NK-92 (cell line): ENCODE results near the gene LRRC28.

Source experiments
- DNase-seq: peaks from one replicate; lab custom pipeline; 2025; ENCODE audit not compliant: unreplicated experiment; lab: John Stamatoyannopoulos, UW

LRRC28 gene

DNA sequence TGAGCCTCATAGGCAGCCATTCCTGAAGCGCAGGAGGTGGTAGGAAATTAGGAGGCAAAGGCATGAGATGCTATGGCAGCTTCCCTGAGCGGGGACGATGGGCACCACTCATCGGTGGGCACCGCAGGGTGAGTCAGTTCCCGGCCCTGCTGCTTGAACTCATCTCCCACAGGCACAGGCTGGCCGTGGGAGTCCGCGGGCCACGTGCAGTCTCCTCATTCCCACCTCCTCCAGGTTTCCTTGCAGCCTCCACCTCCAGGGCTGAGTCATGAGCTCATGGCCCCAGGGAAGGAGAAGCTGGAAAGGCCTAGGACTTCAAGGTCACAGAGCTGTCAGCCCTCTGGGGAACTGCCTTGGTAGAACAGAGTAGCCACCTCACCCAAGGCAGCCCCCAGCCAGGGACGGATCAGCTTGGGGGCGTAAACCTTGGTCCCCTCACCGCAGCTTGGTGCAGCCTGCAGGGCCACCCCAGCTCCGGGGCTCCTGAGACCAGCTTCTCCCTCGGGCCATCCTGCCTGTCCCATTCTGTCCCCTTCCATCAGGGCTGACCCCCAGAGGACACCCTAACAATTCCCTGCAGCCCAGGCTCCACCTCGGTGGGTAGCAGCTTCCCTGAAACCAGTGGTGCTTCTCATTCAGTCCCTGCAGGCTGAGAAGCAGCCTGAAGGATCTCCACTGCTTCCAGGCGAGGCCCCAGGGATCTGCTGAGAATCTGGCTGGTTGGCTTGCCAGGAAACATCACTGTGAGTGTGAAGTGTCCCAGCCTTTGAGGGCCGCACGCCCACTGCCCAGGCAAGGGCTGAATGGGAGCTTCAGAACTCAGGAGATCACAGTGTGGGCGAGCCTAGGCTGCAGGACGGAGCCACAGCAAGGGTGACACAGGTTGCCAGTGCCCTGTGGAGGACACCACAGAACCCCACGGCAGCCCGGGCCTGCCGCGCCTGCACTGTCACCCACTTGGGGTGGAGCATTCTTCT, 163.8 kb downstream of the LRRC28 start:
- DNase-seq, result no peak

DNA sequence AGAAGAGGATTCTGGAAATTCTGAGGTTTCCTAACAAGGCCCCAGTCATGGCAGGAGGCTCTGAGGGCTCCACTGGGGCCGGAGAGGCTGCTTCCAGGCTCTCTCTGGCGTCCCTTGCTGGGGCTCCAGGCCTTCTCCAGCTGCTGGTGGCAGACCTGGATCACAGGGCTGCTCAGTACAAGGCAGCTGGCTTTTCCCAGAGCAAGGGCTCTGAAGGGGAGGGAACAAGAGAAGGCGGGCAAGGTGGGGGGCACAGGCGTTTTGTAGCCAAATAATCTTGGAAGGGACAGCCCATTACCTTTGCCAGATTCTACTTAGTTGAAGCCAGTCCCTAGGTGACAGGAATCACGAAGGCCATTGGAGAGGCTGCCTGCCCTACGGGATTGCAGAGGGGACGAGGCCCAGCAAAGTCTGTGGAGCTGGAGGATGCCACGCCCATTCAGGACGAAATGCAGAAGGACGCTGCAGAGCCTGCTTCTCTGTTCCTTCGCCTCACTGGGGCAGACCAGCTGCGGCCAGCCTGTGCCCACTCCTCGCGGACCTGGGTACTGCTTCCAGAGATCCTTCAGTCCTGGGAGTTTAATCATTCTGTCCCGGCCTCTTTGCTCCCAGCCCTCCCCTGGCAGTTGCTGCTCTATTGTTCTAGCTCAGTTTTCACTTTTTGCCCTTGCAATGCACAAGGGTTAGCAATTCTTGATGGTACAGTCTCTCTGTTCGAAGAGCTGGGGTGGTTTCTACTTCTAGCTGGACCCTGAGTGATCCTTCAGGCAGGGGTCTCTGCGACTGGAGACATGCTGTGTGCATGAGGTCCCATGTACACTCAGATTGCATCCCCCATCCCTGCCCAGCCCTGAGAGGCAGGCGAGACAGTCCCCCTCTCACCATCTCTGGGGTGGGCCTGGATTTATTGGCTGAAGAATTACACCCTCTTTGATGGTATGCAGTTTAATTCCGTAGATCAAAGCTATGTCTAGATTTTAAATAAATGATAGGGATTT, 165.2 kb downstream of the LRRC28 start:
- no peak for DNase-seq

DNA sequence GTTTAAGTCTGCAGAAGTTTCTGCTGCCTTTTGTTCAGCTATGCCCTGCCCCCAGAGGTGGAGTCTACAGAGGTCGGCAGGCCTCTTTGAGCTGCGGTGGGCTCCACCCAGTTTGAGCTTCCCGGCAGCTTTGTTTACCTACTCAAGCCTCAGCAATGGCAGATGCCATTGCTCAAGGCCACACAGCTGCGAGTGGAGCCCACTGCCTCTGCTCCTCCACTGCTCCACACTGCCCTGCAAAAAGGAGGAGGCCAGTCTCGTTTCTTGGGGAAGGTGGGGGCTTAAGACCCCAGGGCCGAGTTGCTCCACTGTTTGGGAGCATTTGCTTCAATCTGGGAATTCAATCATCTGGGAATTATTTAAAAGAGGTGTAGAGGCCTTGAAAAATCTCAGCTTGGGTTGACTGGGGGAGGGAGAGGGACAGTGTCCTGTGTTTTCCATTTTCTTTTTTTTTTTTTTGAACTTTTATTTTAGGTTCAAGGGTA, 169.9 kb downstream of the LRRC28 start:
- no peak for DNase-seq

DNA sequence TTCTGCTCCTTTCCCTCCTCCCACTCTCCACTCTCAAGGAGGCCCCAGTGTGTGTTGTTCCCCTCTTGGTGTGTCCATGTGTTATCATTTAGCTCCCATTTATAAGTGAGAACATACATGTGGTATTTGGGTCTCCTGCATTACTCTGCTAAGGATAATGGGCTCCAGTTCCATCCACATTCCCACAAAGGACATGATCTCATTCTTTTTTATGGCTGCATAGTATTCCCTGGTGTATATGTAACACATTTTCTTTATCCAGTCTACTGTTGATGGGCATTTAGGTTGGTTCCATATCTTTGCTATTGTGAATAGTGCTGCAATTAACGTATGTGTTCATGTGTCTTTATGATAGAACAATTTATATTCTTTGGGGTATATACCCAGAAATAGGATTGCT, 170.5 kb downstream of the LRRC28 start:
- no peak for DNase-seq

DNA sequence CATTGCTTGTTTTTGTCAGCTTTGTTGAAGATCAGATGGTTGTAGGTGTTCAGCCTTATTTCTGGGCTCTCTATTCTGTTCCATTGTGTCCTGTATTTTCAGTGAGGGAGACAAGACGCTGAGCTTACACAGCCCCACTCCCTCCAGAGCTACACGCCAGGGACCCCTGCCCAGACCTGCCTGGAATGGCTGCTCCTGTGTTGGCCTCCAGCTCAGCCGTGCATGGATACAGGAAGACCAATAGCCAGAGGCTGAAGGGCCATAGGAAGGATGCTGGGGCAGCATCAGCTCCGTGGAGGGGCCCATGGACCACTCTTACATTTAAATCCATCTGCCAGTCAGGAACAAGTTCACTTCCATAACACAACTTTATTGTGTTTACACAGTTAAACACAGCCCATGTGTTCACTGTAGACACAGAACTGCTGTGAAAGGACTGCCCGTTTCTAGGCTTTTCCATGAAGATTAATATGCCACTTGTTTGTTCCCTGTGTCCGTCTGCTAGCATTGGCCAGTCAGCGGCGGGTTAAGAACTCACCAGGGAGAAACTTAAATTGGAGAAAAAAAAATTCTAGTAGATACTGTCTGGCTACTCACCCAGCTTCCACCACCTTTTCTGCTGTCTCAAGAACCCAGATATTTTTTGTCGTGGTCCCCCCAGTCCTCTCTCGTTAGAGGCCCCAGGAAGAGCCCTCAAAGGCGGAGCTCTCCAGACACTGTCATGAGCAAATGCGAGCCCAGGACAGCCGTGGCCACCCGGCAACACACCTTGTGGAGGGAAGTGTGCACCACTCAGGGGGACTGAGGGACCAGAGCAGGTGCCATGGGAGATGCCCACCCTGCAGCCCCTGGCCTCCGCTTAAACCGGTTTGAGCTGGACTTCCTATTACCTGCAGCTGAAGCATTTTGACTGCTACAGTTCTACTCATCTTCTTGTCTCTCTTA, 172.2 kb downstream of the LRRC28 start:
- no peak for DNase-seq

DNA sequence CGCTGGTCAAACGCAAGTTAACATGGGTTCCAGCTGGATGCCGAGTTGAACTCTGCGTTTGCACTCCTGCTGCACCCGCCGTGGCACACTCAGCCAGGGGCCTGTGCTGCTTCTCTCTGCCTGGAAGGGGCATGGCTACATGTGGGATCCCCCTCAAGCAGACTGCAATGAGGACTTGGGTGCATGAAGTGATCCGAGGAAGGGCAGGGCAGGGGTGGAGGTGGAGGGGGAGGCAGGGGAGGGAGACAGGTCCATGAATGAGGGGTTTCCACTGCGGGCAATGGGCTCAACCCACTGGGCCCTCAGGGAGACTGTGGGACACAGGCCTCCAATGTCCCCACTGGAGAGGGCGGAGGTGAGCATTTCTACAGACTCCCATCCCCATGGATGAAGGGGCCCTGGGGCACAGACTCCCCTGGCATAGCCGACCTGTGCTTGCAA, 172.9 kb downstream of the LRRC28 start:
- no peak for DNase-seq

DNA sequence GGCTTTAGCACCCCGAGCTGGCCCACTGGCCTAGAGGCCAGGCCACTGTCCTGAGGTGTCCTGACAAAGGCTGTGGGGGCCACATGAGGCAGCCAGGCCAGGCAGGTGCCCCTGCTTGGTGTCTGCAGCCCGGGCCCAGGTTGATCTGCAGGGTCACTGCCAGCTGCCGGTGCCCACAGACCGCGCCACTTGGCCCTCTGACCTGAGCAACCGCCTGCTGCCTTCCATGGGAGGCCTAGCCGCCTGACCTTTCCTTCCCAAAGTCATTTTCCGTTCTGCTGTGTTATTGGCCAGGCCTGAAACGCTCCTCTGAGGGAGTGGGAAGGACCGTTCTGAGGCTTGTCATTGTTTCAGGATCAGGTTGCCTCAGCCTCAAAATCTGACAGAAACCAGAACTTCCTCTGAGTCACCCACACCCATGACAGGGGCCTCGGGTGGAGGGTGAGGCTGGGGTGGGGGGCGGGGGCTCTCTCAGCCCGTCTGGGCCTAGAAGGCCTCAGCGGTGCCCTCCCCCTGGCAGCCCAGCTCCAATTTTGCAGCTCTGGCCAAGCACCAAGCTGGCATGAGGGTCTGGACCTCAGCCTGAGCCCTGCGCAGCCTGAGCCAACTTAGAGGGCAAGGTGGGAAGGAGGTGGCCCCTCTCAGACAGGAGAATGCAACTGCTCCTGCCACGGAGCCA, 173.8 kb downstream of the LRRC28 start:
- DNase-seq, result no peak

DNA sequence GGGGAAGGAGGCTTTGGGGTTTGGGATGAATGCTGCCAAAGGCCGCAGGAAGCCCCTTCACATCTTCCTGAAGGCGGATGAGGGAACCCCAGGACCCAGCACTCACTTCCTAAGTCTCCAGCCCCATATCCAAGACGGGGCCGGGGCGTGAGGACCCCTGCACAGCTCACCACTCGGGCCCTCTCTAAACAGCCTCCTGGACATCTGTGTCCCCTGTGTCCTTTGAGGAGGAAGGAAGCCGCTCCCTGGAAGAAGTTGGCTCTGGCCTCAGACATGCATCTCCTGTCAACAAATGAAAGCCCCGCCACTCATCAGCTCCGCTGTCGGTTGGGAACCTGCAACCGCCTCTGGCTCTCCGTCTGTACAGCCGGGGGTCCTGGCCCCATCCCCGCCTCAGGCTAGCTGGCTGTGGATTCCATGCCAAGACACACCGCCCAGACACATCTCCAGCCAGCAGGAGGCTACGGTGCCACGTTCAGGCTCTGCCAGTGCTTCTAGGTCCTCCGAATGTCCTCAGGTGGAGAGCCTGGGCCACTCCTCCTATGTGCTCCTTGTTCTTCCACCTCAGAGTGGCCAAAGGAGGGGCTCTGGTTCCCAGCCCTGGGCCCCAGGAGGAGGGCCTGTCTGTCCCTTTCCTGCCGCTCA, 174.5 kb downstream of the LRRC28 start:
- DNase-seq, result no peak

DNA sequence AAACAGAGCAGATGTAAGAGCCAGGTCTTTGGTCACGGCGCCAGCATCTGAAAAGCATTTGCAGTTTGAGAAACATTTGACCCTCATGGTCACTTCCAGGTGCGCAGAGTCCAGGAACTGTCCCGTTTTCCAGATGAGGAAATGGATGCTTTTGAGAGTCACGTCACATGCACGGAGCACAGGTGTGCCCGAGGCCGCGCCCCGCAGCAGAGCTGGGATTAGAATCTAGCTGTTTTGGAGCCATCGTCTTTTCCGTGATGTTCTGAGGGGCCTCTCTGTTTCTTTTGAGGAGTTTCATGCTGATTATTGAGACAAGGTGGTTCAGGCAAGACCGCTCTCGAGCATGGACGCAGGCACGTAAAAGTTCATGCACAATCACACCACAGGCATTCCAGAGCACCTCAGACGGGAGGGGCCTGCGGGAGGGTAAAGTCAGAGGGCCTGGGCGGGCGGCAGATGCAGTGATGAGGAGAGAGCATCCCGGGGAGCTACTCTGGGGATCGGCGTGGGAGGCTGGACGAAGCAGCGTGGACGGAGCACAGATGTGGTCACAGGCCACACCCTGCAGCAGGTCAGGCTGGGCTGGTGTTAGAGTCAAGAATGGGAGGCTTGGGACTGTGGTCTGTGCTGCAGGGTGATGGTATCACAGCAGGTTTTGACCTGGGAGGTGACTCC, 175.3 kb downstream of the LRRC28 start:
- no peak for DNase-seq

DNA sequence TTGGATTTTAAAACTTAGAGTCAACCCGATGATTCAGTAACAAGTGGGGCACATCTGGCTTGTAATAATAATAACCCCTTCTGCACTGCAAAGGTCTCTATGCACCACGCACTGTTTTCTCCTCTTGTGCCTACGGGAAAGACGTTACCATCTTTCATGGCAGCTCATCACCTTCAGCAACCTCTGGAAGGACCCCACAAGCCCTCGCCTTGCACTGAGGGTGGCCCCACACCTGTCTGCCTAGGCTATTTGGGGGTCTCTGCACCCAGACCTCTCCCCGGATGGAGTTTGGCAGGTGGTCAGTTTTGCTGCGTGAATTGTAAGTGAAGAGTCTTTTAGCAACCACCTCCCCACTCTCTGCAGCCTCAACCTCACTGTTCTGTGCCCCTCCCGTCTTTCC, 175.9 kb downstream of the LRRC28 start:
- DNase-seq, result no peak

DNA sequence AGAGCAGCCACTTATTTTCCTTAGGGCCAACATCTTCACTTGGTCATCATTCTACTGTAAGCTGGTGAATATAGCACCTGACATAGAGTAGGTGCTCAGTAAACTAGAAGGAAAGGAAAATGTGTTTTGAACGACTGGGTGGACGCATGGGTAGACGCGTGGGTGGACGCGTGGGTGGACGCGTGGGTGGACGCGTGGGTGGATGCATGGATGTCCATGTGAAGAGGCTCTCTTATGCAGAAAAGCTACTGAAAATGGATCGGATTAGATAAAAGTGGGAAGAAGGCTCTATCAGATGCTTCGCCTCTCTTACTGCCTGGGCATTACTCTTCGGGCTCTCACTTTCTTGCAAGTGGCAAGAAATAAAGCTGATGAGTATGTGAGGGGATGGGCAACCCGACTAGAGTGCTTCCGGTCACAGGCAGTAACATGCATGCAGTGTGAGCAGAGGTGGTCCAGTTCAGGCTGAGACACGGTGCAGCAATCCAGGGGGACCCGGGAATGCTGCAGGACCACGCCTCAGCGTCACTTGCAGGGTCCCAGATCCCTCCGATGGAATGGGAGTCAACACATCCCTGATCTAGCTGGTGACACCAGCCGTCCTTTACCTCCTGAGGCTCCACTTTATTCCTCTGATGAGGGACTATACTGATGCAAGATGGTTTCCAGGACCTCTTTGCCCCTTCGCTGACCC, 176.5 kb downstream of the LRRC28 start:
- DNase-seq, result no peak

DNA sequence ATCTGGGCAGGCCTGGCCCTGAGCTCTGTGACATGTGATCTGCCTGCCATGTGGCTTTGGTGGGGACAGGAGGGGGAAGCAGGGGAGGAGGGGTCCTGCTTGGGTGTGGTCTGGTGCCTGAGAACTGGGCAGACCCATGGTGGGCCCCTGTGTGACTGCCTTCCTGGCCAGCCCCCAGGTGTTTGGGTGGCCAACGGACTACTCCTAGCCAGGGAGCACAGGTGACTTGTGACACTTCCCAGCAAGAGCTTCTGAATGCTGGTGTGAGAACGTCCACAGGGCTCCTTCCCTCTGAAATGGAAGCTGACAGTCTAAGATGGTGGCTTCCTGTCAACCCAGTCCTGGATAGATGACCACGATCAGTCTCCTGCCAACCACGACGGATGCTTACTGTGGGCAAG, 178.4 kb downstream of the LRRC28 start:
- DNase-seq, result no peak

DNA sequence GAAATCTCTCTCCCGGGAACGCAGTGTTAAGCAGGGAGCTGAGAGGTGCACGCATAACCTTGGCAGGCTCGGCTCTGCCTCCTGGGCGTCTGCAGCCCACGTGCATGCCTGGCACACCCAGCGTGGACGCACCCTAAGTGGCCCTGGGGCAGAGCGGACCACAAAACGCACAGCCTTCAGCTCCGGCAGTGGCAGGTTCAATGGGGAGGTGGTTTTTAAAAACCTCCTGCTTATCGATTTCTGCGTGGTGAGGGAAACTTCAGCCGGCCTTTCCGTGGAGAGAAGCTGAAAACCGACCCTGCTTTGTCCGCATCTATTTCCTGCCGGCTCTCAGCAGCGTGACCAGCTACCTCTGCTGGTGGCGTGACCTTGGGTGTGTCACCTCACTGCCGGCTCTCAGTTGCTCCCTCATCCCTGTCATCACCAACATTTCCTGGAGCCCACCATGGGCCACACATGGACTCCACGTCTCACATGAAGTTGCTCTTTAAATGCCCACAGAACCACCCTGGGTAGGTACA, 179.7 kb downstream of the LRRC28 start:
- no peak for DNase-seq

DNA sequence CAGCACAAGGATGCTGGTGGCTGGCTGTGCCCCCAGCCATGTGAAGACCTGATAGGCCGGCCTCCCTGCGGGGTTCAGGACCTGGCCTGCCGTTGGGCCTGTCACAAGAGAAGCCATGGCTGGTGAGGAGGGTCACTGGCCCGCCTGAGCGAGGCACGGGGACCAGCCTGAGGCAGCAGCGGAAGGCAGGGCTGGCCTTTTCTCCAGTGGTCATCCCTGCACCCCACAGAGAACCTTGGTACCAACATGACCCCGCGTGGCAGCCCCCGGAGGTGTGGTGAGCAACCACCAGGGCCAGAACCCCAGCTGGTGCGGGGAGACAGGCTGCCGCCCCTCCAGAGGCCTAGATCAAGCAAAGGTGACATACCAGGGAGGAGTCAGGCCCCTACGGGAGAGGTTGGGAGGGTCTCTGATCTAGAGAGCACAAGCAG, 180.4 kb downstream of the LRRC28 start:
- no peak for DNase-seq

DNA sequence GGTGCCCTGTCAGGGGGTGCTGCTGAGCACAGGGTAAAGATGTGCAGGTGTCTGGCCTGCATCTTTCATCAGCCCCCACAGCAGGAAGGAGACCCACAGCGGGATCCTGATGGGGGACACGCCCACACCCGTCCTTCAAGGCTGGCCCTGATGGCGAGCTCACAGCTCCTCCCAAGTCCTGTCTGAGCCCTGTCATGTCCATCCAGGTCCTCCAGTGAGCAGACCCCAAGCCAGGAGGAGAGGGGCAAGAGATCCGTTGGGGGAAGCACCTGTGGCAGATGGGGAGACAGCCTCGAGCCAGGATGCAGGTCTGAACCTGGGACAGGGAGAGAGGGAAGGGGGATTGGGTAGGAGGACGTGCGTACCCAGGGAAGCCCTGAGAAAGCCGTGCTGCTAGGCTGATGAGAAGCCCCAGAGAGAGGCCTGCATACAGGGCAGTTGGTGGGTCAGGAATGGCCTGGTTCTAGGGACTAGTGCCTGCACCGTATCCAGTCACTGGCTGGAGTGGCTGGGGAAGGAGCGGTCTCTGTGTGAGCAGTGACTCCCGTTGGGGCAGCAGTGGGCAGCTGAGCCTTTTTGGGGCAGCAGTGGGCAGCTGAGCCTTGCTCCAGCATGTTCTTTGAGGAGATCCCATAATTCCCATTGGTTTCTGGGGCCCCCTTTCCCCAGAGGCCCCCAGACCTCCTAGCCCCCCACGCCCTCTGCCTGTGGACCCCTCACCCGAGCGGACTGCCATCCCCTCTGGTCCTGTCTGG, 181.2 kb downstream of the LRRC28 start:
- DNase-seq, result no peak

DNA sequence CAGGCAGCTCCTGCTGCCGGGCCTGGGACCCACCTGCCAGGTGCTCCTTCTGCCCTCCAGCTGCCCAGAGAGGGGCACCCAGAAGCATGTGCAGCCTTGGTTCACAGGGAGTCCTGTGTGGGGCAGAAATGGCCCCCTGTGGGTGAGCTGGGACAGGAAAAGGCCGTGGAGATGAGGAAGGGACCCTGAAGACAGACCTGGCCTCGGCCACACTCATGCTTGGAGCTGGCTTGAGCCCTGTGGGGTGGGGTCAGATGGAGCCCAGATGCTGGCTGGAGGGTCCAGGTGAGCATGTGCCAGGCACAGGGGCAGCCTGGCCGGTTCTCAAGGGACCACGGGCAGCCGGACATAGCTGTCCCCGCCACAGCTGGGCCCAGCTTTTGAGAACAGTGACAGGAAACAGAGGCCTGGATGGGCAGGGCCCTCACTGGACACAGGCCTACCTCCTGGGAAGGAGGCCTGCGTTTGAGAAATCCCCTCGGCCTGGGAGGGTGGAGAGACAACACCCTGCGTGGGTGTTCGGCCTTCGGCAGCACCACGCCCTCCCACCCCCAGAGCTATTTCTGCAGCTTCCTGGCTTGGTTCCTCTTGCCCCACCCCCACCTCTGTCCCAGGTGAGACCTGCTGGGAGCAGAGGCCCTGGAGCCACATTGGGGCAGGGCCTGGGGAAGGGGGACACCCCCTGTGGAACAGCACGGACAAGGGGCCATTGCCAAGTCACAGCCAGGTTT, 181.9 kb downstream of the LRRC28 start:
- no peak for DNase-seq
